BJ (cell line): Measurements from ENCODE around the gene TAAR1. TPM values are rescaled to one million over a fixed set of nuclear protein-coding genes. Genes with fewer than 3 reads are reported as not detected.
A peak's percentile ranks its signal among the peaks of the same experiment; 100 is the strongest.
"Not testable (repeated sequence)": the region's sequence is repeated elsewhere in the genome, so short reads cannot be mapped to it uniquely, and the experiment has no call there.

Experiments used
- CTCF ChIA-PET: fragments of 350-600 bp; formaldehyde crosslinking; extraction: SDS; loops from one replicate; lab custom pipeline; 2021; ENCODE audit warnings: antibody characterized with exemption, inconsistent platforms; lab: Yijun Ruan, JAX
- POLR2A ChIA-PET: fragments of 300-600 bp; sonication (Branson Sonifier 250); formaldehyde crosslinking; extraction: SDS; loops from one replicate; lab custom pipeline; 2021; ENCODE audit warnings: antibody characterized with exemption; lab: Charles Lee
- DNase-seq: peaks from one replicate; pipeline ENCODE4 v3.0.0-alpha.2; 2011; ENCODE audit warnings: low read depth
- H3K27me3 ChIP-seq: 2 replicates; pipeline ENCODE4 v1.6.0; 2011; ENCODE audit warnings: low read length; ENCODE audit not compliant: control insufficient read depth, insufficient read depth
- H3K36me3 ChIP-seq: 2 replicates; pipeline ENCODE4 v1.5.1; 2011; ENCODE audit warnings: low read length; ENCODE audit not compliant: control insufficient read depth, insufficient read depth
- H3K4me3 ChIP-seq: 2 replicates; pipeline ENCODE4 v1.5.1; 2011; ENCODE audit warnings: low read depth, mild to moderate bottlenecking, control low read depth, low read length
- CTCF ChIP-seq: IDR thresholded peaks from 2 replicates; pipeline ENCODE4 v1.5.1; 2011; ENCODE audit warnings: low read depth, mild to moderate bottlenecking, control low read depth, inconsistent platforms, low read length, moderate library complexity; ENCODE audit not compliant: insufficient read depth
- polyA plus RNA-seq: library from polyadenylated mRNA; depleted of rRNA; stranded (reverse); fragments of >200 nt; gene quantifications from 2 replicates; pipeline ENCODE4 v1.2.3, GENCODE V29; 2011

Gene TAAR1
- polyA plus RNA-seq, 1 experiment = not detected

GRCh38 chr6:132612449-132613108 is 46.4 kb downstream of the TAAR1 start:
- Histone ChIP-seq H3K27me3 (no peaks in the 10 kb centered on the region), H3K4me3 (no peak overlapping the region), H3K36me3 (no peaks in the 10 kb centered on the region)
- TF ChIP-seq CTCF = no peak
- CTCF ChIA-PET = interaction anchor here (1.4 kb wide), 1 partner anchor 333 kb away, joined by 3 read pairs; no protein-coding TSS in a partner anchor
- DNase-seq = no peak
- POLR2A ChIA-PET = no interaction called here

DNA sequence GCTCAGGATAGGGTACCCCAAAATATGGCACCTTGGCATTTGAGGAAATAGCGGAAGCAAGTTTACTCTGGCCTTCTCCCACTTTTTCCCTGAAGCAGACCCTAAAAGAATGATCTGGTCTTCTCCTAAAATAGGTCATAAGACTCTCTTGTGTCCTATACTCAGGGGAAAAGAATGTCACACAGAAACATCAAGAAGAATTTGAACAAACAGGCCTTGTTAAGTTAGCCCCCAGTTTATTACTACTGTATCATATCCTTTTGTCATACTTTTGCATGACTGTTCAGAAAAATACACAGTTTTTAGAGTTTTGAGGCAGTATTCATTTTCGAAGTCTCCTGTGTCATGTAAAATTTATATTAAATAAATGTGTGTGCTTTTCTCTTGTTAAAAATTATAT is 47.4 kb downstream of the TAAR1 start:
- no peaks in the 10 kb centered on the region for H3K27me3 ChIP-seq
- no peaks in the 10 kb centered on the region for H3K36me3 ChIP-seq
- no peak for DNase-seq
- POLR2A ChIA-PET = no interaction called here
- CTCF ChIA-PET = no interaction called here
- H3K4me3 ChIP-seq = no peak overlapping the region
- TF ChIP-seq CTCF = no peak

DNA sequence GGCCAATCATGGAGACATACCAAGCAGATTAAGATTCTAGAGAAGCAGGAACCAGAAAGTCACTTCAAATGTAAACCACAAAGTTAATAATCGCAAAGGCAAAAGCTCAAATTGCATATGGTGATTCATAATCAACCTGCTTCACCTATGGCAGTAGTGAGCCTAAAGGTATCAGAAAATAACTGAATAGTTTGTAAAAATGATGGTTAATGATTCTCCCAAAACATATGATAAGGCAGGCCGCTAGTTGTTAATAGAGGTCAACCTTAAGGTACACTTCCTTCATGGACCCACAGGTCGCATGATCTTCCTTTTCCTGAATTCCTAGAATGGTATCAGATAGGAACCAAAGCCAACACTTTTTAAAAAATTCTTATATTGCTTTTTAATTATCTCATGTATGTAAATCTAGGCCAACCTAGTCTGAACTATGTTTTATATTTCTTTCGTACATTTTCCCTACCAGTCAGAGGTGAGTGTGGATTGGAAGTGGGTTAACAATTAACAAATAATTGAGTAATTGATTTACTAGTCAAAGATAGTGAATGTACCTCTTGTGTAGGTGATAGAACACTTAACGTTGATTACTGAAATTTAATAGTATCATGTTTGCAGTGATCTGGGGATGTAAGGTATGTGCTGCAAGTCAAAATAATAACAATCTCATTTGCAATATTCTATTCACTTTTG is 51.3 kb downstream of the TAAR1 start:
- no peaks in the 10 kb centered on the region for H3K27me3 ChIP-seq
- no peak overlapping the region for H3K4me3 ChIP-seq
- CTCF ChIA-PET = no interaction called here
- no peak for TF ChIP-seq CTCF
- POLR2A ChIA-PET = no interaction called here
- no peak for DNase-seq
- H3K36me3 ChIP-seq = no peaks in the 10 kb centered on the region

DNA sequence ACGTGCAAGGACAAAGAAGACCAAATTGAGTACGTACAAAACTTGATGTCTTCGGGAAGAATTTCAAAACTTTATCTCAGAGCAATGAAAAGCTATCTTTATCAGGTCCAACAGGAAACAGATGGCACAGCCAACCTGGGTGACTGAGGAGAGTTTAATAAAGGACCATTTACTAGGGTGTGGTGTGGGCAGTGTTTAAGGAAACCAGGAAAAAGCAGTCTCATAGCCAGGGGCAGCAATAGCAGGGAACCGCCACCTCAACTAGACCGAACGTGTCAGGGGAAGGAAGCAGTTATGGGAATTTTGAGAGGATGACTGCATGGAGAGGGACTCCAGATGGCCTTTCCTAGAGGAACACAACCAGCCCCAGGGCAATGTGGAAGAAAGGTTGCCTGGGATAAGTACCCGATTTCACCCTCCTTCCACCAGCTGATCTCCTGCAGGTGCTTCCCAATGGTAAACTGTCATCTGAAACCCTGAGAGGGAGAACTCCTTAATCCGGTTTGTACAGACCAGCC is 54.3 kb downstream of the TAAR1 start:
- no peak for DNase-seq
- ChIA-PET CTCF (no interaction called here), POLR2A (no interaction called here)
- no peaks in the 10 kb centered on the region for H3K27me3 ChIP-seq
- H3K36me3 ChIP-seq = no peaks in the 10 kb centered on the region
- H3K4me3 ChIP-seq = no peak overlapping the region
- TF ChIP-seq CTCF = no peak

DNA sequence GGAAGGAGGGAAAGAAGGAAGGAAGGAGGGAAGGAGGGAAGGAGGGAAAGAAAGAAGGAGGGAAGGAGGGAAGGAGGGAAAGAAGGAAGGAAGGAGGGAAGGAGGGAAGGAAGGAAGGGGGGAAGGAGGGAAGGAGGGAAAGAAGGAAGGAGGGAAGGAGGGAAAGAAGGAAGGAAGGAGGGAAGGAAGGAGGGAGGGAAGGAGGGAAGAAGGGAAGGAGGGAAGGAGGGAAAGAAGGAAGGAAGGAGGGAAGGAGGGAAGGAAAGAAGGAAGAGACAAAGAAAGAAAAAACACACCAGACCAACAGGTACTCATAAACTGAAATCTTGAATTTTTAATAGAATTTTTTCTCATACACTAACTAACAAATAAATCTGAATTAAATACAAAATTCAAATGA is 58.1 kb downstream of the TAAR1 start:
- CTCF ChIA-PET, POLR2A ChIA-PET, H3K4me3 ChIP-seq, DNase-seq, H3K27me3 ChIP-seq, H3K36me3 ChIP-seq: not testable (repeated sequence)

DNA sequence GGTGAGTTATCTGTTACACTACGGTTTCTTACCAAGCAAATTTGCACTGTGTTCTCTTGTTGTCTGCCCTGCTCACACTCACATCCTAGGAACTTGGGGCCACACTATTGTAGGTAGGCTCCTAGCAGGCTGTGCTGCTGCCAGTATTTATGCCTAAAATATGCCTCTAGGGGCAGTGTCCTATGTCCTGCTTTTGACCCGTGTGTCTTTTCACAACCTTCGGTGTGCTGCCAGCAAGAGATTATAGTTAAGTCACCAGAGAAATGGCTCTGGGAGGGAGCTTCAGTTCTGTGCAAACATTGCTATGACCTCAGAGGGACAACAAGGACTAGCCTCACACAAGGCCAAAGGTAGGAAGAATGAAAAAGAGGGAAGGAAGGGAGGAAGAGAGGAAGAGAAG is 60.5 kb downstream of the TAAR1 start:
- ChIA-PET CTCF (no interaction called here), POLR2A (no interaction called here)
- TF ChIP-seq CTCF = 0 out of 2 replicates have a peak, but pooled peaks have one; percentile 16
- Histone ChIP-seq H3K27me3 (no peaks in the 10 kb centered on the region), H3K4me3 (no peak overlapping the region), H3K36me3 (no peaks in the 10 kb centered on the region)
- DNase-seq = no peak
